ENCODE data around the gene NOA1.
"Not testable (repeated sequence)": the region's sequence is repeated elsewhere in the genome, so short reads cannot be mapped to it uniquely, and the experiment has no call there.

NOA1 gene

DNA sequence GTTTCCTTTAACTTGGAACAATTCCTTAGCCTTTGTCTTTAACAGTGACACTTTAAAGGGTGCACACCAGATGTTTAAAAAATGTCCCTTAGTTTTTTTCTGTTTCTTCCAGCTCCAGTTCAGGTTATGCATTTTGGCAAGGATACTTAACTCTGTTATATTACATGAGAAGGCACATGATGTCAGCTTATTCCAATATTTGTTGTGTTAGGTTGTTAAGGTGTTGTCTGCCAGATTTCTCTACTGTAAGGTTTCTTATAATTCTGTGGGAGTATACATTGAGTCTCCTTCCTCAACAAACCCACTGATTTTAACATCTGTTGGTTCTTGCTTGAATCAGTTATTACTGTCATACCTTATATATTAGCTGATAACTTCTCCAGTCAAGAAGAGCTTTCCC lies 36.4 kb downstream of the NOA1 start:
- Histone ChIP-seq H3K36me3 (ENCODE audit: low read depth) (peaks cover 13% of the 10 kb centered on the region; the same call in 1 of the 2 replicates), H3K27me3 (ENCODE audit: insufficient read depth, poor library complexity, severe bottlenecking) (no peaks in the 10 kb centered on the region), H3K4me3 (ENCODE audit: severe bottlenecking) (no peak overlapping the region), H3K9me3 (ENCODE audit: severe bottlenecking) (no peaks in the 10 kb centered on the region), H3K27ac (ENCODE audit: poor library complexity, severe bottlenecking) (no peak overlapping the region), H3K4me1 (ENCODE audit: insufficient read depth, poor library complexity, severe bottlenecking) (peaks cover 9% of the 10 kb centered on the region)
- ATAC-seq (ENCODE audit: low read depth) (no peak), DNase-seq (ENCODE audit: low spot score) (no peak)
- TF ChIP-seq, protein P1, sequence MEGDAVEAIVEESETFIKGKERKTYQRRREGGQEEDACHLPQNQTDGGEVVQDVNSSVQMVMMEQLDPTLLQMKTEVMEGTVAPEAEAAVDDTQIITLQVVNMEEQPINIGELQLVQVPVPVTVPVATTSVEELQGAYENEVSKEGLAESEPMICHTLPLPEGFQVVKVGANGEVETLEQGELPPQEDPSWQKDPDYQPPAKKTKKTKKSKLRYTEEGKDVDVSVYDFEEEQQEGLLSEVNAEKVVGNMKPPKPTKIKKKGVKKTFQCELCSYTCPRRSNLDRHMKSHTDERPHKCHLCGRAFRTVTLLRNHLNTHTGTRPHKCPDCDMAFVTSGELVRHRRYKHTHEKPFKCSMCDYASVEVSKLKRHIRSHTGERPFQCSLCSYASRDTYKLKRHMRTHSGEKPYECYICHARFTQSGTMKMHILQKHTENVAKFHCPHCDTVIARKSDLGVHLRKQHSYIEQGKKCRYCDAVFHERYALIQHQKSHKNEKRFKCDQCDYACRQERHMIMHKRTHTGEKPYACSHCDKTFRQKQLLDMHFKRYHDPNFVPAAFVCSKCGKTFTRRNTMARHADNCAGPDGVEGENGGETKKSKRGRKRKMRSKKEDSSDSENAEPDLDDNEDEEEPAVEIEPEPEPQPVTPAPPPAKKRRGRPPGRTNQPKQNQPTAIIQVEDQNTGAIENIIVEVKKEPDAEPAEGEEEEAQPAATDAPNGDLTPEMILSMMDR (IDR thresholded peaks at IDR 0.05; ENCODE audit: poor library complexity, severe bottlenecking), result no peak

DNA sequence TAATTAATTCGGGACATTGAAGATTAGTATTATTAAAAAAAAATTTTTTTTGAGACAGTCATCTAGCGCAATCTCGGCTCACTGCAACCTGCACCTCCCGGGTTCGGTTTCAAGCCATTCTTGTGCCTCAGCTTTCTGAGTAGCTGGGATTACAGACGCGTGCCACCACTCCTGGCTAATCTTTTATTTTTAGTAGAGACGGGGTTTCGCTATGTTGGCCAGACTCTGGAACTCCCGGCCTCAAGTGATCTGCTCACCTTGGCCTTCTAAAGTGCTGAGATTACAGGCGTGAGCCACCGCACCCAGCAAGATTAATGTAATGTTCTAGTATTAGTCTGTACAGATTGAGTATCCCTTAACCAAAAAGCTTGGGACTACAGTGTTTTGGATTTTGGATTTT lies 37.0 kb downstream of the NOA1 start:
- TF ChIP-seq, protein P1 (IDR thresholded peaks at IDR 0.05; ENCODE audit: poor library complexity, severe bottlenecking), result no peak
- no peak overlapping the region for H3K4me3 ChIP-seq (ENCODE audit: severe bottlenecking)
- no peaks in the 10 kb centered on the region for H3K27me3 ChIP-seq (ENCODE audit: insufficient read depth, poor library complexity, severe bottlenecking)
- H3K4me1 ChIP-seq (ENCODE audit: insufficient read depth, poor library complexity, severe bottlenecking), result peaks cover 9% of the 10 kb centered on the region
- H3K9me3 ChIP-seq (ENCODE audit: severe bottlenecking), result no peaks in the 10 kb centered on the region
- H3K36me3 ChIP-seq (ENCODE audit: low read depth), result peaks cover 13% of the 10 kb centered on the region; the same call in 1 of the 2 replicates
- ATAC-seq (ENCODE audit: low read depth) (no peak), DNase-seq (ENCODE audit: low spot score) (no peak)
- no peak overlapping the region for H3K27ac ChIP-seq (ENCODE audit: poor library complexity, severe bottlenecking)

DNA sequence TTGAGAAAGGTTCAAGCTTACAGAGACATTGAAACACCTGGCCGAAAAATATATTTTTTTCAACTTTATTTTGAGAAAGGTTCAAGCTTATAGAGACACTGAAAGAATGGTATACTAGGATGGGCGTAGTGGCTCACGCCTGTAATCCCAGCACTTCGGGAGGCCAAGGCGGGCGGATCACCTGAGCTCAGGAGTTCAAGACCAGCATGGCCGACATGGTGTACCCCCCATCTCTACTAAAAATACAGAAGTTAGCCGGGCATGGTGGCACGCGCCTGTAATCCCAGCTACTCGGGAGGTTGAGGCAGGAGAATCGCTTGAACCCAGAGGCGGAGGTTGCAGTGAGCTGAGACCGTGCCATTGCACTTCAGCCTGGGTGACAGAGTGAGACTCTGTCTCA lies 37.6 kb downstream of the NOA1 start:
- not testable (repeated sequence) for ATAC-seq (ENCODE audit: low read depth); H3K9me3 ChIP-seq (ENCODE audit: severe bottlenecking); H3K27ac ChIP-seq (ENCODE audit: poor library complexity, severe bottlenecking); H3K27me3 ChIP-seq (ENCODE audit: insufficient read depth, poor library complexity, severe bottlenecking); DNase-seq (ENCODE audit: low spot score); H3K4me3 ChIP-seq (ENCODE audit: severe bottlenecking); H3K4me1 ChIP-seq (ENCODE audit: insufficient read depth, poor library complexity, severe bottlenecking)
- peaks cover 13% of the 10 kb centered on the region; the same call in 1 of the 2 replicates for H3K36me3 ChIP-seq (ENCODE audit: low read depth)

DNA sequence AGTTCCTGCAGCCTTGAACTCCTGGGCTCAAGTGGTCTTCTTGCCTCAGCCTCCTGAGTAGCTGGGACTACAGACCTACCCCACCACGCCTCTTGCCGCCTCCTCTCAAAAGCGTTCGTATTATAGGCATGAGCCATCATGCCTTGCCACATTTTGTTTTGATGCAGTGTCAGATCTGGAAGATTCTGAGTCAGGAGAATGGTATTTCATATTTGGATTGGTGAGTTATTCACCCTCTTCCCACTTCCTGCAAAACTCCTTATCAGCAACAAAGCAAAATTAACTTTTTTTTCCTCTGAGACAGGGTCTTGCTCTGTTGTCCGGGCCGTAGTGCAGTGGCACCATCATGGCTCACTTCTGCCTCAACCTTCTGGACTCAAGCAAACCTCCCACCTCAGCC lies 40.1 kb downstream of the NOA1 start:
- Histone ChIP-seq H3K9me3 (ENCODE audit: severe bottlenecking) (no peaks in the 10 kb centered on the region), H3K36me3 (ENCODE audit: low read depth) (peaks cover 32% of the 10 kb centered on the region), H3K27ac (ENCODE audit: poor library complexity, severe bottlenecking) (peak overlapping the region; percentile 64), H3K27me3 (ENCODE audit: insufficient read depth, poor library complexity, severe bottlenecking) (no peaks in the 10 kb centered on the region), H3K4me3 (ENCODE audit: severe bottlenecking) (no peak overlapping the region), H3K4me1 (ENCODE audit: insufficient read depth, poor library complexity, severe bottlenecking) (peaks cover 15% of the 10 kb centered on the region)
- peak; percentile 99 for ATAC-seq (ENCODE audit: low read depth)
- TF ChIP-seq, protein P1 (IDR thresholded peaks at IDR 0.05; ENCODE audit: poor library complexity, severe bottlenecking), result no peak
- peak; percentile 77 for DNase-seq (ENCODE audit: low spot score)

DNA sequence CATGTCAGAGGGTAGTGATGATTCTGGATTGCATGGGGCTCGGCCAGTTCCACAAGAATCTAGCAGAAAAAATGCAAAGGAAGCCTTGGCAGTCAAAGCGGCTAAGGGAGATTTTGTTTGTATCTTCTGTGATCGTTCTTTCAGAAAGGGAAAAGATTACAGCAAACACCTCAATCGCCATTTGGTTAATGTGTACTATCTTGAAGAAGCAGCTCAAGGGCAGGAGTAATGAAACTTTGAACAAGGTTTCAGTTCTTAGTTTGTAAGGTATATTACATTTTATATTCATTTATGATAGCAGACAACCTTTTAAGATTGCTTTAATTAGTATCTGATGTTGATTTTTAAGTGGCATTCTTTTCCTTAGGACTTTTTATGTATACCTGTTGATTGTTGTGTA lies 45.5 kb downstream of the NOA1 start:
- Histone ChIP-seq H3K27ac (ENCODE audit: poor library complexity, severe bottlenecking) (no peak overlapping the region), H3K36me3 (ENCODE audit: low read depth) (peaks cover 50% of the 10 kb centered on the region), H3K4me3 (ENCODE audit: severe bottlenecking) (no peak overlapping the region), H3K9me3 (ENCODE audit: severe bottlenecking) (no peaks in the 10 kb centered on the region), H3K27me3 (ENCODE audit: insufficient read depth, poor library complexity, severe bottlenecking) (no peaks in the 10 kb centered on the region), H3K4me1 (ENCODE audit: insufficient read depth, poor library complexity, severe bottlenecking) (peaks cover 8% of the 10 kb centered on the region)
- ATAC-seq (ENCODE audit: low read depth) (no peak), DNase-seq (ENCODE audit: low spot score) (no peak)
- TF ChIP-seq, protein P1 (IDR thresholded peaks at IDR 0.05; ENCODE audit: poor library complexity, severe bottlenecking), result no peak

All from RWPE2 (cell line).